ENCODE data around the gene NSUN6.

- TF ChIP-seq POLR2A (IDR thresholded peaks at IDR 0.05), result no peak
- no peak for TF ChIP-seq CTCF (IDR thresholded peaks at IDR 0.05)
Measured at GRCh38 chr10:18577823-18578685, 73.3 kb downstream of the NSUN6 start.

Data from thyroid gland (tissue), 4 donors.